COR-L47 (cell line): ENCODE results near the gene PER2.

ENCODE experiments used
- DNase-seq: peaks from one replicate; lab custom pipeline; 2025; lab: John Stamatoyannopoulos, UW

PER2 gene

DNA sequence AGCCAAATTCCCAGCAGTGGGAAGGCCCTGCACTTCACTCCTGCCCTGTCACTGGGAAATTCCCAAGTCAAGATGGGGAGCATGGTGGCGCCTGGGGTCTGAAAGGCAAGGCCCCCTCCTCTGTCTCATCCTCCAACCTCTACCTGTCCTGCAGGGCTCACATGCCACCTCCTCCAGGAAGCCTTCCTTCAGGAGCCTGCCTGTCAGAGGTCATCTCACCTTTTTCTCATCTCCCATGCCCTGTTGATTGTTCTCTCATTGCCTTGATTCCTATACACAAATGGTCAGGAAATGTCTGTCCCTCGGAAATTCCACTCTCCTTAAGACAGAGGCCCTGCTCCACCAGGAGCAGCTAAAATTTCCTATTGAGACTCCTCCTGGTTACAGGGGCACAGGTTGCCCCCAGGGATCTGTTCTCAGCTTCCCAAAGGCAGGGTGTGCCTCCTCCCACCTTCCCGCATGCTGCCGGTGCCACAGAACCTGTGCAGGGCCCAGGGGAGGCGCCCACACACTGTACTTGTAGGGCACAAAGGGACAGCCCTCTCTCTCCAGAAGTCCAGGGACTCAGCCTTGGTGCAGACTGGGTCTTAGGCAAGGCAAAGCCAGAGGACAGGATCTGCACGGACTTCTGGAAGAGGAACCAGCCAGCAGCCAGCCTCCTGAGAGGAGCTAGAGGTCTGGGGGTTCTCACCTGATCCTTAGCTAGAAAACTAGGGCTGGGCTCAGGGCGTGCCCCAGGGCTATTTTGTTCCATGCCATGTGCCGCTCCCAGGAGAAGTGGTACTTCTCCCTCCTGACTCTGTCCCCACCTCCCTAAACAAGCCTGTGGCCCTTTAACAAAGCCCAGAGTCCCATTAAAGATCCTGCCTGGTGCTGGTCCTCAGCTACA lies 61.5 kb downstream of the PER2 start:
- DNase-seq: no peak

DNA sequence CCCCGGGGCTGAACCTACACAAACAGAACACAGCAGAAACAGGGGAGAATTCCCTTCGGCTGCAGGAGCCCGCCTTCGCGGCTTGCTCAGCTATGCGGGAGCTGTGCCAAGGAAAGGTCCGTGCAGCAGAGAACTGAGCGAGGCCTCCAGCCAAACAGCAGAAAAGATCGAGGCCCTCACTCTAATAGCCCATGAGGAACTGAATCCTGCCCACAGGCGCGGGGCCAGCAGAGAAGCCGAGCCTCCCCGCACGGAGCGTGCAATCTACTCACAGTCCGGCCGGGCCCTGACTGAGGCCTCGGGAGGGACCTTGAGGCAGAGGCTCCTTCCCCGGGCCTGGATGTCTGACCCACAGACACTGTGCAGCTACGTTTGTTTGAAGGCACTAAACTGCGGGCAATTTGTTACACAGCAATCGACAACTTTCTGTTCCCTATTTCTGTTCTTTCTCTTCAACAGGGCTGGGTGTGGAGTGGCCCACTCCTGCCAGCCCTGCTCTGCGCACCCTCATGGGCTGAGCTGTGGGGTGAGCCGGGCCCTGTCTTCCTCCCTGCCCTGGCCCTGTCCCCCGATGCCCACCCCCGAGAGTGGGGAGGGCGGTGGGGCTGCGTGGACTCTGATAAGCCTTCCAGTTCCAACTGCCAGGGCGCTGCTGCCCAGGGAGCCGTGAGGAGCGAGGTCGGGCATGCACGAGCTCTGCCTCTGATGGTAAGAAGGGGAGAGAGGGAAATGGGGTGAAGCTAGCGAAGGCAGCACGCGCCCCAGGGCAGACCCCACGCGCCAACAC lies 62.3 kb downstream of the PER2 start:
- DNase-seq: no peak

DNA sequence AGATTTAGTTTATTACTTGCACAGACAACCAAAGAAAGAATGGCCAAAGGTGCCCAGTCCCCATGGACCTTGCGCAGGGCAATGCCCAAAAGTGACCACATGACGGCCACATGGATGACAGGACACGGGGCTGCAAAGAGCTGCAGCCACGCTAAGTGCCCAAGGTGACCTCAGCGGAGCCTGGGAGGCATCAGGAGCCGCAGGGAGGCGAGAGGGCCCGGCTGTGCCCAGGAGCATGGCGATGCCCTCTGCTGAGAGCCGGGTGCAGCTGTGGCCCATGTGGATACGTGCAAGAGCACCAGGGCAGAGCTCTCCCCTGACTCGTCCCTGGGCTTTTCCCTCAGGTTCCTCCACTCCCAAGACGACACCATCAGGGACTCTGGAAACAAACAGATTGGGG lies 63.3 kb downstream of the PER2 start:
- DNase-seq: no peak

DNA sequence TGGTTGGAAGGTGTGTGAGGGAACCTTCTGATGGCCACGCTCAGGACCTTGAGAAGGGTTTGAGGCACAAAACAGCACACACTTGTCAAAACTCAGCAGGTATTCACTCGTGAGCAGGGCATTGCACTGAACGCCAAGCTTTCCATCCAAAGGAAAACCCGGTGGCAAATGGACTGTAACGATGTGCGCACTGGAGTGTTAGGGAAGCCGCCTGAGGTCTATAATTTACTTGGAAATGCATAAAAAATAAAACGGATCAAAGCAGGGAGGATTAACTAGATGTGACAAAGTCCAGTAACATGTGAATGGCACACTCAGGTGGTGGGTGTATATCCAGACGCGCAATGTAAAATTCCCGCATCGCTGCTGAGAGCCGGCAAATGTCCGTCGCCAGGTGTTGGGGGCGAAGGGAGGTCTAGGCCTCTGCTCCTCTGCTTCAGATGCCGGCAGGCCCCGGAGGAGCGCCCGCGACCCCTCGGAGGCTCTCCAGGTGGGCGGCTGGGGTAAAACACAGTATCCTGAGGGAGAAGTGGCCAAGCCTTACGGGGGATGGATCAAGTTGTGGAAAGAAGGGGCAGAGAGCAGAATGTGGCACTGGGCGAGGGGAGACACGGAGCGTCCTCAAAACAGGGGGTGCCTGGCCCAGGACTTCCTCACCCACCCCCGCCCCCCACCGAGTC lies 63.9 kb downstream of the PER2 start:
- no peak for DNase-seq

DNA sequence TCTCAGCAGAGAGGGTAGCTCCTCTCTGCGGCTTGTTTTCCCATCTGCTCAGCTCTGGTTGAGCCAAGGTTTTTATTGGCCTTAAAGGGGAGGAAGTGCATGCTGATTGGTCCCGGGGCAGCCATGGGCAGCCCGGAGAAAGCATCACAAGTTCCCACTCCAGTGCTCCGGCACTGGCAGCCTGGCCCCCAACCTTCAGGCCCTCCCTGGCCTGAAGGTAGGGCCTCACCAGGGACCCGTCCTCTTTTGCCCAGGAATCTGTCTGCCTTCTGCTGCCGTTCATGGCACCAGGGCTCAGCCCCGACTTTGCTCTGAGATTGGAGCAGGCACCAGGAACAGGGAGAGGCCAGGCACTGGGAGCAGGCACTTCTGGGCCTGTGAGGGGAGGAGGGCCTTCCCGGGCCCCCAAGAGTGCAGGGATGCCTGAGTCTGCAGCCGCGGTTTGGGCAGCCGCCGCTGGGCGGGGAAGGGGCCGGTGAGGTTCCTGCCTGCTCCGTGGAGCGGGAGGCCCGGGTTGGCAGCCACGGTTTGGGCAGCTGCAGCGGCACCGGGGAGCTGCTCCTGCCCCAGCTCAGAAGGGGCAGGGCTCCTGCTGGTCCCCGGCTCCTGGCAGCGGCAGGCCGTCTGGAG lies 67.4 kb downstream of the PER2 start:
- DNase-seq: no peak

DNA sequence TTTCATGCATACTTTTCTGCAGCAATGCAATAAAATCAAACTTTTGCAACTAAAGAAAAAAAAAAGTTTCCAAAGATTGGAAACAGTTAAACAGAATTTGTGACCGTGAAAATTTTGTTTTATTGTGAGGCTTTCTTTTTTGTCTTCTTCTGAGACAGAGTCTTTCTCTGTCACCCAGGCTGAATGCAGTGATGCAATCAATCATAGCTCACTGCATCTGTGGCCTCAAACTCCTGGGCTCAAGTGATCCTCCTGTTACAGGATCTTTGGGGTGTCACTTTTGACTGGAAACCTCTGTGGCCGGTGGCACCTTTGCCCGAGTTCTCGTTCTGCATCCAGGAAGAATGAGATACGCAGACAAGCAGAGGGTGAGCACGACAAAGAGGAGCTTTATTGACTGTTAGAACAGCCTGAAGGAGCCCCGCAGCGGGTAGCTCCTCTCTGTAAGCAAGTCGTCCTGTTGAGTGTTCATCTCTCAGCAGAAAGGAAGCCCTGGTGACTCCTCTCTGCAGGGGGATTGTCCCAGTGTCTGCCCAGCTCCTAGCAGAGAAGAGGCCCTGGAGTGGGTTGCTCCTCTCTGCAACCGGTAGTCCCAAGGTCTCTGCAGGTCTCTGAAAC lies 68.0 kb downstream of the PER2 start:
- no peak for DNase-seq

DNA sequence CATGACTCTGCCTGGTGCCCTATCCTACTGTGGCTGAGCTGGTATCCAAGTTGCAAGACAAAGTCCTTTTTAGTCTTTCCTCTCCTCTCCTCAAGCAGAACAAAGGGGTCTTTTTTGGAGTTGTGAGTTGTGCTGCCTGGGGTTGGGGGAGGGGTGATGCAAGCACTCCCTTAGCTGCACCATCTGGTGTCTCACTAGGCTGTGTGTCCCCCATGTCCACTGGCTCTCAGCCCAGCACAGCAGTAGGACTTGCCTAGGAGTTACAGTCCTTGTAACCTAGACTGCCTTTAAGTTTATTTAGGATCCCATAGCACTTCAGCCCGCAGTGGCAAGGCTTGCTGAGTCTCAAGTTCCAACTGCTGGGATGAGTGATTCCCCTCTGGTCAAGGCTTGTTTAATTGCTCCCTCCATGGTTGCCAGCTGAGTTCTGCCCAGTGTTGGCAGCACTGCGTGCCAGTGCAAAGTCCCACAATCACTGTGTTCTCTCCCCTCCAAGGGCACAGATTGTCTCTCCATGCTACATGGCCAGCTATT lies 71.7 kb downstream of the PER2 start:
- no peak for DNase-seq

DNA sequence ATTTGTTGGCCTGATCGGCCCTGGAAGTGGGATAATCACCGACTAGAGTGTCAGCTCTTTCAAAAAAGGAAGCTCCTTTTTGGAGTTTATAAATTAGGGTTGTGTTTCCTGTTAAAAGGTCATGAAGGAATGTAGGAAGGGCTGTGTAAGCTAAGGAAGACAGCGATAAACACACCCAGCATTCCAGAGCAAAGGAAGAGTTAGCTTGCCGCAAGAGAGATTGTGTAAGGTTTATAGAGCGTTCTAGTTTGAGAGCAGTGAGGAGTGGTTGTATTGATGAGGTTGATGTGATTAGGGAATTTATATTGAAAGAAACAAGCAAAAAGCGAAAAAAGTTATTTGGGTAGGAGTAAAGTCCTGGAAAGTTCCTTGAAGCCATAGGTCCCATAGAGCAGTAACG lies 81.4 kb downstream of the PER2 start:
- no peak for DNase-seq

DNA sequence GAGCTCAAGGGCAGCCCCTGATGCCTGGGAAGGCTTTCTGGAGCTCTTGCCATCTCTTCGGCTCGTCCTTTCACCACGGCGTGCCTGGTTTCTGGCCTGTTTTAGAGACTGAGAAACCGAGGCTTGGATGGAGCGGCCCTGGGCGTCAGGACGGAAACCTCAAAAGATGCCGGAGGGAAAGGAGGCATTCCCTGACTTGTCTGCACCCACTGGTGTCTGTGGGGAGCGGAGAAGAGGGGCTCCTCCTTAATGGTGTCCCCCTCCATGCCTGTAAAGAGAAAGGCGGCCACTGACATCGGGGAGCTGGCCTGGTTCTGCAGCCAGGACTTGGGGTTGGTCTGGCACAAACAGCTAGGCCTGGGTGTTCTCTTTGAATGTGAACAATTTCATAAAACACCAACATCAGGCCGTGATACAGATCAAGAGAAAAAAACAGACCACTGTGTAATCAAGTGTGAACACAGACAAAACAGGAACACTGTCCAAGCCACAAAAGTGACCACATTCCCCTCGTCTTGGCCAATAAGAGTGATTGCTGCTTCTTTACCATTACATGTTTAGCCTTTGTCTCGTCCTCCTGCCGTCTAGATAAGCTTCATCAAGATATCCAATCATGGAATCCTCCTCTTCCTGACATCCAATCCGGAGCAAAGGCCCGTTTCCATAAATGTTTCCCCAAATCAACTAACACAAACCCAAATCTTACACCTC lies 84.3 kb downstream of the PER2 start:
- DNase-seq: no peak

DNA sequence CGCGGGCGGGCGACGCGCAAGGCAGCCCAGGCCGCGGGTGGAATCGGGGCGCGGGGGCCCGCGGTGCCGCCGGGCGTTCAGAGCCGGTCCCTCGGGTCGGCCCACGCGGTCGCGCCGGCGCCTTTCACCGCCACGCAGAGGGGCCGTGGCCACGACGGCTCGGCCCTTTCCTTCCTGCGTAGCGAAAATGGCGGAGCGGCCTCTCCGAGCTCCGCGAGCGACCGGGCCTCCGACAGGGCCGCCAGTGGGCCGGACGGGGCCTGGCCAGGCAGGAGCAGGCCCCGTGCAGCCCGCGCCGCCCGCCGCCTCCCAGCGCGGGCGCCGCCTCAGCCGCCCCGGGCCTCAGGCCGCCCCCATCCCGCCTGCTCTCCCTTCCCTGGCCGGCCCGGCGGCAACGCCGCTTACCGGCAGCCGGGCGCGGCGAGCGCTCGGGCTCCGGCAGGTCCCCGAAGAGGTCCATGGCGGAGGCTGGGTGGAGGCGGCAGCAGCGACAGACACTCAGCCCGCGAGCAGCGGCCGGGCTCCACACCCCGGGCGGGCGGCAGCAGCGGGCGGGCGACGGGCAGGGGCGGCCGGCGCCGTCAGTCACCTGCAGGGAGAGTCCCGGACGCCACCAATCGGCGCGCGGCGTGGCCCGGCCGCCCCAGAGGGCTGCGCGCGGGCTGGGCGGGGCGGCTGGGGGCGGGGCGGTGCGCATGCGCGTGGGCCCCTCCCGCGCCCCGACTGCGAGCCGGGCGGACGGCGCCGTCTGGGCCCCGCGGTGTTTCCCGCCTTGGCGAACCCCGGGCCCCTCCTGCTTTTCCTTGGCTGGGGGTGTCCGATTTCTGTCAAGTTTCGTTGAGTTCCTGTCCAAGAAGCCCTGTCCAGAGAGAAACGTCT lies 85.1 kb downstream of the PER2 start, which contains the start of gene ILKAP:
Gene ILKAP (minus strand): TSS at position 602 of the 879 bp plus-strand sequence. CDS start 142 bp downstream, at position 460.
- DNase-seq: peak; percentile 40

DNA sequence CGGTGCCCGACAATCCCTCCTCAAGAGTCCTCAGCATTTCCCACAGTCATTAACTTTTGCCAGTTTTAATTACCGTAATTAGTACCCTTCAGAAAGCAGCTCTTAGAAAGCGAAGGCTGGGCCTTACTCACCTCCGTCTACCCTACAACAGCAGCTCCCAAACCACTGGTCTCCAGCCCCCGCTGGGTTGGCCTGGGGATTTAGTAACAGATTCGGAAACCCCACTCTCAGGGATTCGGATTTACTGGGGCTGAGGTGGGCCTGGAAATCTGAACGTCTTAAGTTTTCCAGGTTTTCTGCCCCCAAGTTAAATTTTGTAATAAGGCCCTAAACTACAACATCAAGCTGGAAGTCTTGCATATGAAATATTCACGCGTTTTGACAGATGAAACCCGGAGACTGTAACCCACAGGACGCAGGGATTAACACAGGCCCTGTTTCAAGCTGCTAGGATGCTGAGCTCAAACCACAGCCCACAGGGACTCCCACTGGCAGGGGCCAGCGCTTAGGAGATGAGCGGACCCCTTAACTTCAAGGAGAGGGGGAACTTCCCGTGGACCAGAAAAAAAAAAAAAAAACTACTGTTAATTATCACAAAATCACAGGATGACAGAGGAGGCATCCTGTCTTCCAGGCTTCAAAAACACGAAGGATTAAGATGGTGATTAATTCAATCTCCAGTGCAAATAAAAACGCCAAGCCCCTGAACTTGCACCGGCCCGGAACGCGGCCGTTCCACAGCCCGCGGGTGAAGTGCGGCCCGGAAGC lies 85.9 kb downstream of the PER2 start:
- no peak for DNase-seq
